ENCODE results near the gene LEUTX.
"Not testable (repeated sequence)": the region's sequence is repeated elsewhere in the genome, so short reads cannot be mapped to it uniquely, and the experiment has no call there.

Gene LEUTX

GRCh38 chr19:39810424-39810823 lies 31.8 kb downstream of the LEUTX start:
- Histone ChIP-seq H3K4me2 (no peak overlapping the region), H3K4me1 (ENCODE audit: low read depth, poor library complexity, severe bottlenecking) (no peaks in the 10 kb centered on the region), H4K20me1 (ENCODE audit: insufficient read depth) (no peaks in the 10 kb centered on the region), H3K4me3 (IDR thresholded peaks at IDR 0.05; ENCODE audit: insufficient read depth, low read depth, low read length) (no peak overlapping the region), H3K9ac (no peak overlapping the region), H3K27ac (no peak overlapping the region), H3K27me3 (ENCODE audit: insufficient read depth, low read depth) (no peaks in the 10 kb centered on the region), H3K79me2 (ENCODE audit: insufficient read depth, low read depth) (no peaks in the 10 kb centered on the region), H2AFZ (ENCODE audit: low read depth) (no peak overlapping the region), H3K36me3 (ENCODE audit: insufficient read depth) (no peaks in the 10 kb centered on the region)
- TF ChIP-seq, protein P1, sequence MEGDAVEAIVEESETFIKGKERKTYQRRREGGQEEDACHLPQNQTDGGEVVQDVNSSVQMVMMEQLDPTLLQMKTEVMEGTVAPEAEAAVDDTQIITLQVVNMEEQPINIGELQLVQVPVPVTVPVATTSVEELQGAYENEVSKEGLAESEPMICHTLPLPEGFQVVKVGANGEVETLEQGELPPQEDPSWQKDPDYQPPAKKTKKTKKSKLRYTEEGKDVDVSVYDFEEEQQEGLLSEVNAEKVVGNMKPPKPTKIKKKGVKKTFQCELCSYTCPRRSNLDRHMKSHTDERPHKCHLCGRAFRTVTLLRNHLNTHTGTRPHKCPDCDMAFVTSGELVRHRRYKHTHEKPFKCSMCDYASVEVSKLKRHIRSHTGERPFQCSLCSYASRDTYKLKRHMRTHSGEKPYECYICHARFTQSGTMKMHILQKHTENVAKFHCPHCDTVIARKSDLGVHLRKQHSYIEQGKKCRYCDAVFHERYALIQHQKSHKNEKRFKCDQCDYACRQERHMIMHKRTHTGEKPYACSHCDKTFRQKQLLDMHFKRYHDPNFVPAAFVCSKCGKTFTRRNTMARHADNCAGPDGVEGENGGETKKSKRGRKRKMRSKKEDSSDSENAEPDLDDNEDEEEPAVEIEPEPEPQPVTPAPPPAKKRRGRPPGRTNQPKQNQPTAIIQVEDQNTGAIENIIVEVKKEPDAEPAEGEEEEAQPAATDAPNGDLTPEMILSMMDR (conservative IDR thresholded peaks at IDR 0.05; ENCODE audit: low read depth, low read length): no peak

DNA sequence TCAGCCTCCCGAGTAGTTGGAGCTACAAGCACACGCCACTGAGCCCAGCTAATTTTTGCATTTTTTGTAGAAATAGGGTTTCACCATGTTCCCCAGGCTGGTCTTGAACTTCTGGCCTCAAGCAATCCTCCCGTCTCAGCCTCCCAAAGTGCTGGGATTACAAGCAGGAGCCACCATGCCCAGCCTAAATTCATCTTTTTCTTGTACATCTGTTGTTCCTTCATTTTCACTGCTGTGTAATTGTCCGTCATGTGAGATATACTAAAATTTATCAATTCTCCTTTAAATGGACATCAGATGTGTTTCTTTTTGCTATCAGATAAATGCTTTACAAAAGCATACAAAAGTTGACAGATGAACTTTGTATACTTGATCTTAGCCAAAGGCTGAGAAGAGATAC lies 32.4 kb downstream of the LEUTX start:
- H3K79me2 ChIP-seq (ENCODE audit: insufficient read depth, low read depth): no peaks in the 10 kb centered on the region
- TF ChIP-seq, protein P1 (conservative IDR thresholded peaks at IDR 0.05; ENCODE audit: low read depth, low read length): no peak
- H3K9ac ChIP-seq: no peak overlapping the region
- no peaks in the 10 kb centered on the region for H3K4me1 ChIP-seq (ENCODE audit: low read depth, poor library complexity, severe bottlenecking)
- no peaks in the 10 kb centered on the region for H3K36me3 ChIP-seq (ENCODE audit: insufficient read depth)
- H3K27ac ChIP-seq: no peak overlapping the region
- H3K4me3 ChIP-seq (IDR thresholded peaks at IDR 0.05; ENCODE audit: insufficient read depth, low read depth, low read length): no peak overlapping the region
- no peak overlapping the region for H2AFZ ChIP-seq (ENCODE audit: low read depth)
- no peaks in the 10 kb centered on the region for H3K27me3 ChIP-seq (ENCODE audit: insufficient read depth, low read depth)
- no peak overlapping the region for H3K4me2 ChIP-seq
- no peaks in the 10 kb centered on the region for H4K20me1 ChIP-seq (ENCODE audit: insufficient read depth)

DNA sequence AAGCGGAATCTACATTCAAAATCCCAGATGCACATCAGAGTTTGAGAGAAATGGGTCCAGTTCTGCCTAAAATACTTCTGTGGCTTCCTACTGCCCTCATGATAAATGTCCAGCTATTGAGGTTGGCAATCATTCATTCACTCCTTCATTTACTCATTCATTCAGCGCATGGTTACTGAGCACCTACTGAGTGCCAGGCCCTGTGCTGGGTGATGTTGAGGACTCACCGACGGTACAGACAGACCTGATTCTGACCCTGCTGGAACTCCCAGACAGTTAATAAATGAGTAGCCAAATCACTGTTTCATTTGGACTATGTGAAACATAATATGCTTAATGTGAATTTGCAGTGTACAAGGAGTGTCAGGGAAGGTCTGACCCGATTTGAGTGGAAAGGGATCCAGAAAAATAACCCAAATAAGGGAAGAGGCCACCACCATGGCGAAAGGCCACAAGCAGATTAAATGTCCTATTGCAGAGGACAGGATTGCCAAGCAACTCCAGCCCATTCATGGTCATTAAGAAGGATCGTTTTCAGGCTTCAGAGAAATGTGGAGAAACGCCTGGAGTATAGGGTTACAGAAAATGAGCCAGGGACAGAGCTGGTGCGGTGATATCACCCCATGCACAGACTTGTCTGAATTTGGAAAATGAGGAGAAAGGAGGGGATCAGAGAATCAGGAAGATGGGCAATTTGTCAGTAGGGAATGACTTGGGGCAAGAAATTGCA lies 34.8 kb downstream of the LEUTX start:
- no peaks in the 10 kb centered on the region for H3K79me2 ChIP-seq (ENCODE audit: insufficient read depth, low read depth)
- H2AFZ ChIP-seq (ENCODE audit: low read depth): no peak overlapping the region
- no peaks in the 10 kb centered on the region for H3K36me3 ChIP-seq (ENCODE audit: insufficient read depth)
- H3K27ac ChIP-seq: no peak overlapping the region
- no peaks in the 10 kb centered on the region for H4K20me1 ChIP-seq (ENCODE audit: insufficient read depth)
- no peak overlapping the region for H3K4me3 ChIP-seq (IDR thresholded peaks at IDR 0.05; ENCODE audit: insufficient read depth, low read depth, low read length)
- H3K9ac ChIP-seq: no peak overlapping the region
- no peak overlapping the region for H3K4me2 ChIP-seq
- H3K27me3 ChIP-seq (ENCODE audit: insufficient read depth, low read depth): no peaks in the 10 kb centered on the region
- H3K4me1 ChIP-seq (ENCODE audit: low read depth, poor library complexity, severe bottlenecking): no peaks in the 10 kb centered on the region
- TF ChIP-seq, protein P1 (conservative IDR thresholded peaks at IDR 0.05; ENCODE audit: low read depth, low read length): no peak

GRCh38 chr19:39814111-39814510 lies 35.5 kb downstream of the LEUTX start:
- H3K27me3 ChIP-seq (ENCODE audit: insufficient read depth, low read depth); H3K9ac ChIP-seq; H2AFZ ChIP-seq (ENCODE audit: low read depth); H3K4me3 ChIP-seq (IDR thresholded peaks at IDR 0.05; ENCODE audit: insufficient read depth, low read depth, low read length); H3K79me2 ChIP-seq (ENCODE audit: insufficient read depth, low read depth); H3K27ac ChIP-seq; H3K36me3 ChIP-seq (ENCODE audit: insufficient read depth); H3K4me2 ChIP-seq; H4K20me1 ChIP-seq (ENCODE audit: insufficient read depth); H3K4me1 ChIP-seq (ENCODE audit: low read depth, poor library complexity, severe bottlenecking): not testable (repeated sequence)

GRCh38 chr19:39814595-39814994 lies 35.9 kb downstream of the LEUTX start:
- H3K9ac ChIP-seq: no peak overlapping the region
- no peak overlapping the region for H3K4me3 ChIP-seq (IDR thresholded peaks at IDR 0.05; ENCODE audit: insufficient read depth, low read depth, low read length)
- no peaks in the 10 kb centered on the region for H4K20me1 ChIP-seq (ENCODE audit: insufficient read depth)
- no peaks in the 10 kb centered on the region for H3K36me3 ChIP-seq (ENCODE audit: insufficient read depth)
- H3K27ac ChIP-seq: no peak overlapping the region
- no peaks in the 10 kb centered on the region for H3K27me3 ChIP-seq (ENCODE audit: insufficient read depth, low read depth)
- H3K4me2 ChIP-seq: no peak overlapping the region
- H3K79me2 ChIP-seq (ENCODE audit: insufficient read depth, low read depth): no peaks in the 10 kb centered on the region
- H2AFZ ChIP-seq (ENCODE audit: low read depth): no peak overlapping the region
- H3K4me1 ChIP-seq (ENCODE audit: low read depth, poor library complexity, severe bottlenecking): no peaks in the 10 kb centered on the region
- TF ChIP-seq, protein P1 (conservative IDR thresholded peaks at IDR 0.05; ENCODE audit: low read depth, low read length): no peak

Data from KMS-11 (cell line).